HL-60/S4 treated with retinoic acid at 250 ng/mL for 4 days and 3 days (cell line): ENCODE measurements around the gene ITGAE.
"Not testable (repeated sequence)": the region's sequence is repeated elsewhere in the genome, so short reads cannot be mapped to it uniquely, and the experiment has no call there.

ENCODE experiments used
- in situ Hi-C: fragments of 300-500 bp; cut with MboI; formaldehyde crosslinking; loops from 2 replicates; pipeline ENCODE4 v1.7.0; 2022; ENCODE audit warnings: low sequenced_read_pairs

ITGAE gene

GRCh38 chr17:3796822-3797170 lies 4.2 kb downstream of the ITGAE start:
- in situ Hi-C loops = no loop called here

DNA sequence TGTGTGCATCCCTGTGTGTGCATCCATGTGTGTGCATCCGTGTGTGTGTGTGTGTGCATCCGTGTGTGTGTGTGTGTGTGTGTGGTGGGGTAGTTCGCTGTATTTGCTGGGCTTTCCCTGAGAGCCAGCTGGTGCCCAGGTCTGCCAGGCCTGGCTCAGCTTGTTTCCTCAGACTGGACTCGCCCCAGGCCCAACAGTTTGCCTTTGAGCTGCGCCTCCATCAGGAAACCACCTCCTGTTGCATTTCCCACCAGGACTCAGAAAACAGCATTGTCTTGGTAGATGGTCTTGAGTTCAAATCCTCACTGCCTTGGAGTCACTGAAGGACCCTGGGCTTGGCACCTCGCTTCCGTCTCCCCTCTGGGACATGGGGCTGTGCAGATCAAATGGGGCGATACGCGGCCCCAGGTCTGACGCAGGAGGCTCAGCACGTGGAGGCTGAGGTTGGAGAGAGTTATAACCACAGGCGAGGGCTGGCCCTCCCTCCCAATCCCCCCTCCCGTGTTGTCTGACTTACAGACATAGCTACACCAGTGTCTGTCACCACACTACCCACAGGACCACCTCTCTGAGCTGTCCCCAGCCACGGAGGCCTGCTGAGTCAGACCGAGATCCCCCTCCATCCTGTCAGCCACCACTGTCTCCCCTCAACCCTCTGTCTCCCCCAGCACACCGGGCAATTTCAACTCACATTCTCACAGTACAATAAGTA lies 4.7 kb downstream of the ITGAE start:
- in situ Hi-C loops = no loop called here

DNA sequence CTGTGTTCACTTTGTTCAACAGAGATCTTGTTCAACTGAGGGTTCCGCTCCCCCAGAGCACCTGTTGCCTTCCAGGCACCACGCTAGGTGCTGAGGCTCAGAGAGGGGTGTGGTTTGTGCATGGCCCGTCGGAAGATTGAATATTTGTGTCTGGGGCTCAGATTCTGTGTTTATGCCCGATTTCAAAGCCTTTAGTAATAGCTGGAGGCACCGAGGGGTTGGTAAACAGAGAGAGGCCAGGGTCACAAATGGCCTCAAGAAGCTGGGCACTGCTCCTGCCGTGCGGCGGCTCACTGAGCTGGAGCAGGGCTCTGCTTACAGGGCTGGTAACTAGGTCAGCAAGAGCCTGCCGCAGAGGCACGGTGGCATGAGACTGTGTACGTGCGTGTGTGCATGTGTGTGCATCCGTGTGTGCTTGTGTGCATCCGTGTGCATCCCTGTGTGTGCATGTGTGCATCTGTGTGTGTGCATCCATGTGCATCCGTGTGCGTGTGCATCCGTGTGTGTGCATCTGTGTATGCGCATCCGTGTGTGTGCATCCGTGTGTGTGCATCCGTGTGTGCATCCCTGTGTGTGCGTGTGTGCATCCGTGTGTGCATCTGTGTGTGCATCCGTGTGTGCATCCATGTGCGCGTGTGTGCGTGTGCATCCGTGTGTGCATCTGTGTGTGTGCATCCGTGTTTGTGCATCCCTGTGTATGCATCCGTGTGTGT lies 5.4 kb downstream of the ITGAE start:
- in situ Hi-C loops = no loop called here

GRCh38 chr17:3794557-3795389 lies 6.2 kb downstream of the ITGAE start:
- in situ Hi-C loops = no loop called here

DNA sequence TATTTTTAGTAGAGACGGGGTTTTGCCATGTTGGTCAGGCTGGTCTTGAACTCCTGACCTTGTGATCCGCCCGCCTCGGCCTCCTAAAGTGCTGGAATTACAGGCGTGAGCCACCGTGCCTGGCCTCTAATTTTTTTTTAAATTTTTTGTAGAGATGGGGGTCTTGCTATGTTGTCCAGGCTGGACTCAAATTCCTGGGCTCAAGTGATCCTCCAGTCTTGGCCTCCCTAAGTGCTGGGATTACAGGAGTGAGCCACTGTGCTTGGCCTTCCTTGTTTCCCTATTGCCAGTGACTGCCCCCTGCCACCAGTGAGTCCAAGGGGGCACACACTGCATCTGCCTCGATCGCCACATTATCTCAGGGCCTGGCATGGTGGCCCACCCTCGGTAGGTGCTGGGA lies 6.8 kb downstream of the ITGAE start:
- in situ Hi-C loops = not testable (repeated sequence)

DNA sequence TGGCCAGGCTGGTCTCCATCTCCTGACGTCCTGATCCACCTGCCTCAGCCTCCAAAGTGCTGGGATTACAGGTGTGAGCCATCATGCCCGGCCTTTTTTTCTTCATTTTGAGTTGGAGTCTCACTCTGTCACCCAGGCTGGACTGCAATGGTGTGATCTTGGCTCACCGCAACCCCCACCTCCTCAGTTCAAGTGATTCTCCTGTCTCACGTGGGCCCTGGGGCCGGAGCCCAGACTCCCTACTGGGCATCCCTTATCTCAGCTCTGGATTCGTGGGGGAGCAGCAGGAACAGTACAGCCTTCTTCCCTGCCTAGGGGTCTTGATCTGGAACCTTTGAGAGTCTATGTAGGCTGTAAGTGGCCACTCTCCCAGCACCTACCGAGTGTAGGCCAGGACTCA lies 7.7 kb downstream of the ITGAE start:
- in situ Hi-C loops = not testable (repeated sequence)

DNA sequence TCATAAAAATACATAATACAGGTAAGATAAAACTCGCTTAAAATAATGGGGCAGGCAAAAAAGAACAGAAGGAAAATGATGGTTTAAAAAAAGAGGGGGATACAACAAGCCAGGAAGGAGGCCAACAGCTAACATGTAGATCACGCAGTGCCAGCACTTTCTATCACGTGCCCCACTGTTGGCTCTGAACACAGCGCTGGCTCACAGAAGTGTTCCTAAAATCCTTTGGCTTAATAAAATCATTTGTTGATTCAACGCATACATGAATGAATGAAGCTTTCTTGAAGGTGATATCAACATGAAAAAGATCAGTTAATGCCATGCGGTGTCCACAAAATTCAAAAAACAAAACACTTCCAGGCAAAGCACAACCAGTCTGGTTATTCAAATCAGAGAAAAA lies 8.5 kb downstream of the ITGAE start:
- in situ Hi-C loops = no loop called here

DNA sequence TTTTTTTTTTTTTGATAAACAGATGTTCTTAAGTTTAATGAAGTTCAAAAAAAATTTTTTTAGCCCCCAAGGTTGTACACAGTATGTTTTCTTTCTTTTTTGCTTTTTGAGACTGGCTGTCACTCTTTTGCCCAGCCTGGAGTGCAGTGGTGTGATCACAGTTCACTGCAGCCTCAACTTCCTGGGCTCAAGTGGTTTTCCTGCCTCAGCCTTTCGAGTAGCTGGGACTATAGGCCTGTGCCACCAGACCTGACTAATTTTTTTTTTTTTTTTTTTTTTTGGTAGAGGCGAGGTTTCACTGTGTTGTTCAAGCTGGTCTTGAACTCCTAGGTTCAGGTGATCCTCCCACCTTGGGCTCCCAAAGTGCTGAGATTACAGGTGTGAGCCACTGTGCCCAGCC lies 12.8 kb downstream of the ITGAE start:
- in situ Hi-C loops = no loop called here

- in situ Hi-C loops = not testable (repeated sequence)
Observed at GRCh38 chr17:3785323-3785722, 15.7 kb downstream of the ITGAE start.

DNA sequence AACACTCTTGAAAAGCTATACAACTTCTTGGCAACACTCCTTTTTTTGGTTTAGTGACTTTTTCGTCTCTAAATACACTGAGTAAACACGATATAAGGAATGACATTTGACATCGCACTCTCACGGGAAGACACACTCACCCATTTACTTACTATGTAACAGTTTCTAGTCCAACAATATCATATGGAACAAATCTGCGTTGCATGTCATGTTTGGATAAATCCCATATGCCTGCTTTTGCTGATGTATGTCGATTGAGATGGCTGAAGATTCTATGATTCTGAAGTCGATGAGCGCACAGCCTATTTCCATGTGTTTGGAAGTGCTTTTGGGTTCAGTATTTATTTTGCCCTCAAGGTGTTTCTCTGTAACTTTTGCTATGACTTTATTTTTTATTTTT lies 18.2 kb downstream of the ITGAE start:
- in situ Hi-C loops = no loop called here

- in situ Hi-C loops = no loop called here
Observed at GRCh38 chr17:3780986-3781385, 20.0 kb downstream of the ITGAE start.

DNA sequence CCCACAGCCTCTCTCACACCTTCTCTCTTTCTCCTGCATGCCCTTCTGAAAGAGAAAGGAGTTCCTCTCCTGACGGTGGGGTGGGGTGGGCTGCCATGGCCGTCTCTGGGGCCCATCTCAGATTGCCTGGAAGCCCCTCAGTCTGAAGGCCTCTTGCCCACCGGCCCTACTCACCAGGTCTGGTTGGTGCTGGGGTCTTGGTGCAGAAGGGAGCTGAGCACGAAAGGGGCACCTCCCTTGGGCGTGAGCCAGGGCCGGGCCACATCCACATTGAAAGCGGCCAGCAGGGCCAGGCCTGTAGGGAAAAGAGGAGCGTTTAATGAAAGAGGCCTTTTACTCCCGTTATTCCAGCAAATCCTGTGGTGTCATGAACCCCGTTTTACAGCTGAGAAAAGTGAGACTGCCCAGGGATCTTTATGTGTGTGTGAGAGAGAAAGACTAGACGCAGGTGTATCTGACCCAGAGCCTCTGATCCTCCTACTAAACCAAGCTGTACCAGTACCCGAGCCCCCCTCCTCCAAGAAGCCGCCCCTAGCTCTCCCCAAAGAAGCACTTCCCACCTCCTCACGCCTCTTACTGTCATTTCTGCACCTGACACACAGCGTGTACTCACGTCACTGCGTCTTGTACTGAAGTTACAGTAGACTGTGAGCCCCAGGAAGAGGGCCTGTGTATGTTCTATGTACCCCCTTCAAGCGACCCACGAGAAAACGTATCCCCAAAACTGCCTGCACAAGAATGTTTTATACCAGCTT lies 23.4 kb downstream of the ITGAE start:
- in situ Hi-C loops = no loop called here

GRCh38 chr17:3773966-3774365 lies 27.0 kb downstream of the ITGAE start:
- in situ Hi-C loops = no loop called here

DNA sequence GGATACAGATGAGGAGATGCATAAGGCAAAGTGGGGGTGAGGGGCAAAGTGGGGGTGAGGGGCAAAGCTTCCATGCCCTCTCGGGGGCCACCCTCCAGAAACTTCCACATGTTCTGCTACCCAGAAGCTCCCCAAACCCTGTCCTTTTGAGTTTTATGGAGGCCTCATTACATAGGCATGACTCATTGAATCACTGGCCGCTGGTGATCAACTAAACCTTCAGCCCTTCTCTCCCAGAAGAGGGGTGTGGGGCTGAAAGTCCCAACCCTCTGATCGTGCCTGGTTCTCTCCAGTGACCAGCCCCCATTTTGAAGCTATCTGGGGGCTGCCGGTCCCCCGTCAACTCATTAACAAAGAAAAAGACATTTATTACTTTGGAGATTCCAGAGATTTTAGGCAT lies 27.5 kb downstream of the ITGAE start:
- in situ Hi-C loops = no loop called here

DNA sequence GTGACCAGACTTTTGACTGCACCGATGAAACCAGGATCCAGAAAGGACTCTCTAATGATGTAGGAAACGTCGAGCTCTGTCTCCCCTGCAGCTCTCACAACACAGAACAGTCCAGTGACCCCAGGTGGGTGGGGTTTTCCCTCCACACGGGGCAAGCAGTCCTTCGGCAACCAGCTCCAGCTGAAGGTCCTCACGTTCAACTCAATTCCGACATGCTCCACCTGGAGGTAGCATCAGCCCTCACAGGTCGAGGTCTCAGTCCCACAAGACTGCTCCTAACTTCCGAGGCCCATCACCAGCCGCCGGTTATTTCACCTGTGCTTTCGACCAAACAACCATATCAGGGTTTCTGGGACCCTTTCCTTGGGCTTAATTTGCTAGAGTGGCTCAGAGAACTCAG lies 28.2 kb downstream of the ITGAE start:
- in situ Hi-C loops = no loop called here

DNA sequence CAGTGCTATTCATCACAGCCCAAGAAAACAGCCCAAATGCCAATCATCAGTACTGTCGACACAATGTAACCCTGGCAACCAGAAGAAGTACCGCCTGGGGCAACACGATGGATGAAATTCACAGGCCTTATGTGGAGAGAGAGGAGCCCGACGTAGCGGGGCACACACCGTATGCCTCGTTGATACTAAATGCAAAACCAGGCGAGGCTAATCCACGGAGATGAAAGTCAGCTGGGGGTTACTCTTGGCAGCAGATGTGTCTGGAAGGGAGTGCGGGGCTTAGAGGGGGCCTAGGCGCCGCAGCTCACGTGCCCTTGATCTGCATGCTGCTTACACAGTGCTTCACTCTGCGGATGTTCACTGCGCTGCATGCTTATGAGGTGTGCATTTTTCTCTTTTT lies 29.8 kb downstream of the ITGAE start:
- in situ Hi-C loops = no loop called here

- in situ Hi-C loops = no loop called here
Observed at GRCh38 chr17:3770466-3770865, 30.5 kb downstream of the ITGAE start.

DNA sequence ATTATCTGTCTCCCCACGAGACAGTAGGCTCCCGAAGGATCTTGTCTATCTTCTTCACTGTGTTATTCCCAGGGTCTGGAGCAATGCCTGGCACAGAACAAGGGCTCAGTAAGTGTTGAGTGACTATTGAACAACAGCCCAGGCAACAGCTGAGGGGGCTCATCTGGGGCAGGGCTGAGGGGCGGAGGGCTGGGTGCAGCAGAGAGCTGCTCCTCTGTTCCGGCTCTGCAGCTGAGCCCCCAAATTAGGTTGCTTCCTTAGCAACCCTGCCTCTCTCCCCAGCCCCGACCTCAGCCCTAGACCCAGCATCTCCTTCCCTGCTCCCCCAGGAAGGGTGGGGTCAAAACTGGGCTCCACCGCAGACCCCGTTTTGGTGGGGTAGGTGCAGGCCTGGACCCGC lies 32.2 kb downstream of the ITGAE start:
- in situ Hi-C loops = no loop called here

GRCh38 chr17:3768341-3768740 lies 32.6 kb downstream of the ITGAE start:
- in situ Hi-C loops = no loop called here

GRCh38 chr17:3766779-3767178 lies 34.2 kb downstream of the ITGAE start:
- in situ Hi-C loops = no loop called here

DNA sequence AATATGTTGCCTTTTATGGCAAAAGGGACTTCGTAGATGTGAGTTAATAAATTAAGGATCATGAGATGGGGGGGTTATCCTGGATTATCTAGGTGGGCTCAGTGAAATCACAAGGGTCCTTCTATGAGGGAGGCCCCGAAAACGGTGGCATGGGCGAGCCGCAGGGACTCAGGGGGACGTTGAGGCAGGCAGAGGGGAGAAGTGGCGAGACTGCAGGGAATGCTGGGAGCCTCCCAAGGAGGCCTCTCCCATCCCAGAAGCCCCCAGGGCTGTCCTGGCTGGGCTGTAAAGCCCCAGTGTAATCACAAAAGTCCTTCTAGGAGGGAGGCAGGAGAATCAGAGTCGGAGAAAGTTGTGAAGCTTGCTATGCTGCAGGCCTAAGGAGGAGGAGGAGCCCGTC lies 35.0 kb downstream of the ITGAE start:
- in situ Hi-C loops = no loop called here
